Calu3 (cell line): Measurements from ENCODE around the gene SLC19A2. TPM values are rescaled to one million over a fixed set of nuclear protein-coding genes. Genes with fewer than 3 reads are reported as not detected.
"Not testable (repeated sequence)": the region's sequence is repeated elsewhere in the genome, so short reads cannot be mapped to it uniquely, and the experiment has no call there.

ENCODE experiments used
- BruUV-seq: library from RNA; stranded (reverse); fragments of 400-500 nt; replicated peaks from 2 replicates; lab custom pipeline; 2021; lab: Mats Ljungman, UMichigan
- CTCF ChIA-PET: fragments of 300-600 bp; sonication (Branson Sonifier 250); formaldehyde crosslinking; loops from one replicate; lab custom pipeline; 2022; ENCODE audit warnings: antibody characterized with exemption; lab: Charles Lee
- DNase-seq: peaks from one replicate; pipeline ENCODE4 v3.0.0; 2022
- H3K27ac Mint-ChIP-seq: one replicate; pipeline ENCODE4 v1.8.0; 2022; ENCODE audit warnings: mixed read lengths; ENCODE audit not compliant: unreplicated experiment
- H3K27me3 Mint-ChIP-seq: one replicate; pipeline ENCODE4 v1.8.0; 2022; ENCODE audit warnings: mixed read lengths; ENCODE audit not compliant: unreplicated experiment
- H3K36me3 Mint-ChIP-seq: one replicate; pipeline ENCODE4 v1.8.0; 2022; ENCODE audit warnings: mild to moderate bottlenecking, moderate library complexity, mixed read lengths; ENCODE audit not compliant: insufficient read depth, unreplicated experiment
- H3K4me1 Mint-ChIP-seq: one replicate; pipeline ENCODE4 v1.8.0; 2022; ENCODE audit warnings: mild to moderate bottlenecking, low read depth, mixed read lengths; ENCODE audit not compliant: unreplicated experiment
- H3K4me3 Mint-ChIP-seq: one replicate; pipeline ENCODE4 v1.8.0; 2022; ENCODE audit warnings: mild to moderate bottlenecking, low read depth, moderate library complexity, mixed read lengths; ENCODE audit not compliant: unreplicated experiment
- H3K9me3 Mint-ChIP-seq: one replicate; pipeline ENCODE4 v1.8.0; 2022; ENCODE audit warnings: low read depth, mixed read lengths; ENCODE audit not compliant: unreplicated experiment
- CTCF ChIP-seq: fragments of 200-600 bp; IDR thresholded peaks from one replicate; pipeline ENCODE4 v1.8.0; 2022; ENCODE audit warnings: antibody characterized with exemption; ENCODE audit not compliant: unreplicated experiment
- intact Hi-C: fragments of 100-400 bp; cut with micrococcal nuclease; formaldehyde crosslinking; loops from one replicate; pipeline ENCODE4 v1.10.0; 2022; ENCODE audit not compliant: unreplicated experiment
- total RNA-seq: library from RNA; stranded (reverse); gene quantifications from 2 replicates; pipeline ENCODE4 v1.2.3, GENCODE V29; 2022

SLC19A2 gene
- total RNA-seq, 1 experiment from 2014 or later: 22.0 TPM

- Mint-ChIP-seq H3K27me3 (no peaks in the 10 kb centered on the region), H3K27ac (peak overlapping the region; percentile 66), H3K9me3 (no peaks in the 10 kb centered on the region), H3K4me1 (peaks cover 73% of the 10 kb centered on the region), H3K36me3 (peaks cover 18% of the 10 kb centered on the region), H3K4me3 (peak overlapping the region; percentile 47)
- intact Hi-C loops: no loop called here
- no TSS peak for BruUV-seq
- DNase-seq: no peak
- CTCF ChIA-PET: interaction anchor here (0.7 to 5.0 kb wide), 6 partner anchors 9 to 39 kb away, joined by 3 to 25 read pairs (median 4); partner anchors contain the start of gene SLC19A2
- TF ChIP-seq CTCF: no peak
Observed at GRCh38 chr1:169507413-169507812, 21.7 kb upstream of the SLC19A2 start.

GRCh38 chr1:169503601-169504000 is 17.9 kb upstream of the SLC19A2 start:
- BruUV-seq, H3K9me3 Mint-ChIP-seq, H3K27ac Mint-ChIP-seq, H3K27me3 Mint-ChIP-seq, intact Hi-C loops, DNase-seq, H3K36me3 Mint-ChIP-seq, CTCF ChIA-PET, H3K4me3 Mint-ChIP-seq: not testable (repeated sequence)
- peaks cover 50% of the 10 kb centered on the region for H3K4me1 Mint-ChIP-seq

- CTCF ChIA-PET: no interaction called here
- Mint-ChIP-seq H3K9me3 (peaks cover 6% of the 10 kb centered on the region), H3K27me3 (no peaks in the 10 kb centered on the region), H3K4me1 (peaks cover 52% of the 10 kb centered on the region), H3K4me3 (no peak overlapping the region), H3K36me3 (no peaks in the 10 kb centered on the region), H3K27ac (no peak overlapping the region)
- BruUV-seq: no TSS peak
- DNase-seq: no peak
- intact Hi-C loops: no loop called here
- no peak for TF ChIP-seq CTCF
Observed at GRCh38 chr1:169499807-169500206, 14.1 kb upstream of the SLC19A2 start.

GRCh38 chr1:169497317-169497716 is 11.6 kb upstream of the SLC19A2 start:
- Mint-ChIP-seq H3K27me3 (no peaks in the 10 kb centered on the region), H3K36me3 (no peaks in the 10 kb centered on the region), H3K27ac (no peak overlapping the region), H3K9me3 (peaks cover 6% of the 10 kb centered on the region), H3K4me1 (peaks cover 53% of the 10 kb centered on the region), H3K4me3 (no peak overlapping the region)
- no peak for DNase-seq
- no peak for TF ChIP-seq CTCF
- intact Hi-C loops: no loop called here
- CTCF ChIA-PET: interaction anchor here (1.3 kb wide), 1 partner anchor 11 kb away, joined by 5 read pairs; no protein-coding TSS in a partner anchor
- BruUV-seq: no TSS peak

- intact Hi-C loops: no loop called here
- H3K4me3 Mint-ChIP-seq: no peak overlapping the region
Observed at GRCh38 chr1:169495916-169496315, 10.2 kb upstream of the SLC19A2 start.

More at GRCh38 chr1:169495916-169496315, 10.2 kb upstream of the SLC19A2 start:
- CTCF ChIA-PET: interaction anchor here (1.0 to 1.4 kb wide), 4 partner anchors 10 to 16 kb away, joined by 3 to 4 read pairs (median 4); partner anchors contain the start of gene SLC19A2
- Mint-ChIP-seq H3K9me3 (peaks cover 6% of the 10 kb centered on the region), H3K36me3 (no peaks in the 10 kb centered on the region), H3K27me3 (no peaks in the 10 kb centered on the region), H3K27ac (peak overlapping the region; percentile 13), H3K4me1 (peaks cover 53% of the 10 kb centered on the region)
- no peak for TF ChIP-seq CTCF
- no peak for DNase-seq
- BruUV-seq: no TSS peak
